SJSA1 (cell line): ENCODE results near the gene MBD4. TPM values are rescaled to one million over a fixed set of nuclear protein-coding genes. Genes with fewer than 3 reads are reported as not detected.
A peak's percentile ranks its signal among the peaks of the same experiment; 100 is the strongest.

Experiments used
- DNase-seq, 2 experiments: peaks; one replicate each; pipeline ENCODE4 v3.0.0-alpha.2; 2015 to 2020; ENCODE audit warnings: low spot score in 2 of 2, low read depth in 1 of 2
- H3K27ac ChIP-seq: fragments of 250-450 bp; sonication (Bioruptor Pico); 2 replicates; pipeline ENCODE4 v1.5.1; 2020; ENCODE audit warnings: mild to moderate bottlenecking, moderate library complexity
- H3K27me3 ChIP-seq: fragments of 250-450 bp; sonication (Bioruptor Pico); replicated peaks from 2 replicates; pipeline ENCODE4 v1.5.1; 2020; ENCODE audit warnings: mild to moderate bottlenecking, moderate library complexity
- H3K36me3 ChIP-seq: fragments of 250-450 bp; sonication (Bioruptor Pico); 2 replicates; pipeline ENCODE4 v1.5.1; 2020; ENCODE audit warnings: mild to moderate bottlenecking
- H3K4me1 ChIP-seq: fragments of 250-450 bp; sonication (Bioruptor Pico); replicated peaks from 2 replicates; pipeline ENCODE4 v1.6.1; 2021; ENCODE audit warnings: mild to moderate bottlenecking
- H3K4me3 ChIP-seq: fragments of 250-450 bp; sonication (Bioruptor Pico); 2 replicates; pipeline ENCODE4 v1.5.1; 2020; ENCODE audit warnings: mild to moderate bottlenecking
- H3K9me3 ChIP-seq: fragments of 250-450 bp; sonication (Bioruptor Pico); replicated peaks from 2 replicates; pipeline ENCODE4 v1.5.1; 2020; ENCODE audit warnings: mild to moderate bottlenecking
- total RNA-seq: library from RNA; depleted of rRNA; stranded (reverse); fragments of >200 nt; shearing (Covaris generic); gene quantifications from 2 replicates; pipeline ENCODE4 v1.2.3, GENCODE V29; 2014

MBD4 gene
- total RNA-seq, 1 experiment from 2014 or later: 23.6 TPM

- Histone ChIP-seq H3K27ac (no peak overlapping the region), H3K9me3 (no peaks in the 10 kb centered on the region), H3K4me1 (peaks cover 18% of the 10 kb centered on the region), H3K27me3 (no peaks in the 10 kb centered on the region), H3K4me3 (no peak overlapping the region), H3K36me3 (peaks cover 16% of the 10 kb centered on the region)
- no peak for DNase-seq
Observed at GRCh38 chr3:129474984-129475804, 35.4 kb upstream of the MBD4 start.

- H3K27ac ChIP-seq: peak overlapping the region; percentile 15; the same call in 1 of the 2 replicates
- peak in 1 of 2 experiments; percentile 11 for DNase-seq
- peaks cover 18% of the 10 kb centered on the region for H3K4me1 ChIP-seq
- no peaks in the 10 kb centered on the region for H3K27me3 ChIP-seq
- H3K4me3 ChIP-seq: no peak overlapping the region
- H3K36me3 ChIP-seq: peaks cover 16% of the 10 kb centered on the region
- H3K9me3 ChIP-seq: no peaks in the 10 kb centered on the region
Observed at GRCh38 chr3:129473769-129474152, 34.0 kb upstream of the MBD4 start.

DNA sequence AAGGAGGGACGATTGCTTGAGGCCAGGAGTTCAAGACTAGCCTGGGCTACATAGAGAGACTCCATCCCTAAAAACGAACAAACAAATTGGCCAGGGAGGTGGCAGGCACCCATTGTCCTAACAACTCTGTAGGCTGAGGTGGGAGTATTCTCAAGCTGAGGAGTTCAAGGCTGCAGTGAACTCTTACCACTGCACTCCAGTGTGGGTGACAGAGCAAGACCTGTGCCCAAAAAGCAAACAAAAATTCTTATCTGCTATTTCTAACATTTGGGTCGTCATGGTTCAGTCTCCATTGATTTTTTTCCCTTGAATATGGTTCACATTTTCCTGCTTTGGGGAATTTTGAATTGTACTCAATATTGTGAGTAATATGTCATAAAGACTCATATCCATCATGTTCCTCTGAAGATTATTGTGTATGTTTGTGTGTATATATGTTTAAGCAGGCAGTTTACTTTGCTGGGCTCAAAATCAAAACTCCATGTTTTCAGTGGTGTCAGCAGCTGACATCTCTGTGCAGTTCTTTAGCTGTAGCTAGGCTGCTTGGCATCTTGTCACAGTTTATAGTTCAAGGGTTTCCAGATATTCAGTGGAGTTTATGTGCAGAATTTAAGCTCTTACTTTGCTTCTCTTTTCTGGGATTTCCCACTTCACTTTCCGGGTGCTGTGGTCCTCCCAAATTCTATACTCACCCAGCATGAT, 33.5 kb upstream of the MBD4 start:
- peaks cover 18% of the 10 kb centered on the region for H3K4me1 ChIP-seq
- H3K27me3 ChIP-seq: no peaks in the 10 kb centered on the region
- no peak for DNase-seq
- no peak overlapping the region for H3K4me3 ChIP-seq
- no peaks in the 10 kb centered on the region for H3K9me3 ChIP-seq
- peak overlapping the region; percentile 15; the same call in 1 of the 2 replicates for H3K27ac ChIP-seq
- peaks cover 13% of the 10 kb centered on the region for H3K36me3 ChIP-seq

DNA sequence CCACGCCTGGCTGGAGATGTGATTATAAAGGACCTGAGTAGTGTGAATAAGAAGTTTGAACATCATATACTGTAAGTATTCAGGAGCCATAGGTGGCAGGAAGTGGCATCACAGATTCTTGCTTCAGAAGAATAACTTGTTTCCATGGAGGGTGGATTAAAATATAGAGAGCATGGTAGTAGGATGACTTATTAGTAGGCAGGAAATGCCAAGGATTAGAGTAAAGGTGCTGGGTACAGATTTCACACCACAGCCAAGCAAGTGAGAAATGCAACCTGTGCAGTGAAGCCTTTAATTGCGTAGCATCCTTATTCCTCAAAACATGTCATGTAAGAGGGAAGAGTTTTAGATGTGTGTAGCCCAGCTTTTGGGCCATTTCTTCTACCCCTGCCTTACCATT, 31.1 kb upstream of the MBD4 start:
- H3K9me3 ChIP-seq: no peaks in the 10 kb centered on the region
- peaks cover 18% of the 10 kb centered on the region for H3K4me1 ChIP-seq
- H3K36me3 ChIP-seq: peaks cover 4% of the 10 kb centered on the region; the same call in 1 of the 2 replicates
- H3K27ac ChIP-seq: no peak overlapping the region
- no peak overlapping the region for H3K4me3 ChIP-seq
- DNase-seq: no peak
- H3K27me3 ChIP-seq: no peaks in the 10 kb centered on the region

GRCh38 chr3:129469026-129469425, 29.3 kb upstream of the MBD4 start:
- Histone ChIP-seq H3K4me3 (no peak overlapping the region), H3K27ac (no peak overlapping the region), H3K27me3 (no peaks in the 10 kb centered on the region), H3K4me1 (peaks cover 8% of the 10 kb centered on the region), H3K9me3 (no peaks in the 10 kb centered on the region), H3K36me3 (peaks cover 5% of the 10 kb centered on the region)
- DNase-seq: no peak

GRCh38 chr3:129467932-129468331, 28.2 kb upstream of the MBD4 start:
- Histone ChIP-seq H3K9me3 (no peaks in the 10 kb centered on the region), H3K4me3 (no peak overlapping the region), H3K27me3 (no peaks in the 10 kb centered on the region), H3K36me3 (peaks cover 14% of the 10 kb centered on the region), H3K4me1 (no peaks in the 10 kb centered on the region), H3K27ac (no peak overlapping the region)
- no peak for DNase-seq

DNA sequence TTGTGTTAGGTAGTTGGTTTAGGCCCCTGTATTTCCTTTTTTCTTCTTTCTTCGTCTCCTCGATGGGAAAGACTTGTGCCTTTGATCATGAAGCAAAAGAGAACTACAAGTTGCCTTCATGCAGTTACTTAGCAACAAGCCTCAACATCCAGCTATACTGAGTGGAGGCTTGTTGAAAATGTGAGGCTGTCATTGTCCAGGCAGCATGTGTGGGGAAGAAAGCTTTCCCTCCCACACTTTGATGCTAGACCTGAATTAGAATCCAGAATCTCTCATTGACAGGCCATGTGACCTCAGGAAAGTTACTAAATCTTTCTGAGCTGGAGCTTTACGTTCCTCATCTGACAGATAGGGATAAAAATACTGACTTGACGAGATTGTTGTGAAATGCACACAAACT, 24.0 kb upstream of the MBD4 start:
- DNase-seq: no peak
- H3K9me3 ChIP-seq: no peaks in the 10 kb centered on the region
- peaks cover 13% of the 10 kb centered on the region for H3K36me3 ChIP-seq
- no peak overlapping the region for H3K27ac ChIP-seq
- H3K27me3 ChIP-seq: no peaks in the 10 kb centered on the region
- H3K4me1 ChIP-seq: peaks cover 25% of the 10 kb centered on the region
- no peak overlapping the region for H3K4me3 ChIP-seq

DNA sequence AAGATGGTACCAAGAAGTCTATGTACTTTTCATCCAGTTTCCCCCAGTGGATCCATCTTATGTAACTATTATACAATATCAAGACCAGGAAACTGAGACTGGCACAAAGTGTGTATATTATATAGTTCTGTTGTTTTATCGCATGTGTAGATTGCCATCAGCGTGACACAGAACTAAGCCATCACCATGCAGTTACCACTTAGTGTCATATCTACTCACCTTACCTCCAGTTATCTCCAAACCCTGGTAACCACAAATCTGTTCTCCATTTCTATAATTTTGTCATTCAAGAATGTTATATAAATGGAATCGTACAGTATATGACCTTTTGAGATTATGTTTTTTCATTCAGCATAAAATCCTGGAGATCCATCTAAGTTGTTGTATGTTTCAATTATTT, 23.3 kb upstream of the MBD4 start:
- no peak overlapping the region for H3K27ac ChIP-seq
- peaks cover 13% of the 10 kb centered on the region for H3K36me3 ChIP-seq
- H3K4me3 ChIP-seq: no peak overlapping the region
- DNase-seq: no peak
- peaks cover 25% of the 10 kb centered on the region for H3K4me1 ChIP-seq
- H3K27me3 ChIP-seq: no peaks in the 10 kb centered on the region
- no peaks in the 10 kb centered on the region for H3K9me3 ChIP-seq

DNA sequence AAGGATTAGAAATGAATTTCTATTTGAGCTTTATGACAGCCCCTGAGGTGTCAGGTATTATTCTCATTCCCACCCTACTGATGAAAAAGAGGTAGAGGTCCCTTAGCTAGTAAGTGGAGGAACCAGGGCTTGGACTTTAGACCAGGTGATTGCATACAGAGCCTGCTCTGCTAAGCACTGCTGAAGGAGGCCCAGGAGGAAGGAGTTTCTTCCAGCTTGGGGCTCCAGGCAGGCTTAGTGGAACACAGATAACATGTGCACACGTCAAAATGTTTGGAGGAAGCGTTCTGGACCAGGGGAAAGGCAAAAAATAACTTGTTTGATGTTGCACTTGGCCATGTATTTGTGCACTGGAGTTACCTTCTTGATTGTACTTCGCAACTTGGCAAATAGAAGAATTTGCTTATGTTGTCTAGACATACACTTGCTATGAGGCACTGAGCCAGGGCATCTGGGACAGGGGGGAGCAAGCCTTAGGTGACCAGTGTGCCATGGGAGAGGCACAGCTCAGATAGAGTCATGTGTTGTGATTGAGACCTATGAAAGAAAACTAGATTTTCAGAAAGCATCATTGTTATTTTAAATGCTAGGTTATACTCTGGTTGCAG, 22.7 kb upstream of the MBD4 start:
- Histone ChIP-seq H3K27ac (peak overlapping the region; percentile 96), H3K27me3 (no peaks in the 10 kb centered on the region)

GRCh38 chr3:129461461-129462146, 21.9 kb upstream of the MBD4 start:
- DNase-seq: peak; percentile 57 to 81
- Histone ChIP-seq H3K9me3 (no peaks in the 10 kb centered on the region), H3K36me3 (peaks cover 17% of the 10 kb centered on the region), H3K27ac (peak overlapping the region; percentile 96), H3K4me1 (peaks cover 25% of the 10 kb centered on the region), H3K4me3 (no peak overlapping the region), H3K27me3 (no peaks in the 10 kb centered on the region)

More for the DNA sequence above, 22.7 kb upstream of the MBD4 start:
- Histone ChIP-seq H3K9me3 (no peaks in the 10 kb centered on the region), H3K4me1 (peaks cover 25% of the 10 kb centered on the region), H3K4me3 (no peak overlapping the region), H3K36me3 (peaks cover 13% of the 10 kb centered on the region)
- no peak for DNase-seq

DNA sequence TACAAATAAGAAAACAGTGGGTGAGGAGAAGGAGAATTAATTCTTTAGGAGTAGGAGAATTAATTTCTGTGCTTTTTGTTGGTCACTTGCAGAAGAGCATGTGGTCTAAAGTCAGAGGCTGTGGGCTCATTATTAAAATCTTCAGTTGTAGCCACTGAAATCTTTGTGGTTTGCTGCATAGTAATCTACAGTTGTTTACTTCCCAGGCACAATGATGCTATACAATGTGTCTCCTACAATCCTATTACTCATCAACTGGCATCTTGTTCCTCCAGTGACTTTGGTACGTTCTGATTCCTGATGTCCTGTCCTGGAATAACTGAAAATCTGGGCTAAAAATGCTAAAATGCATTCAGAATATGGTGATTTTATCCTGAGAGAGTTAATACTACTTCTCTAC, 21.3 kb upstream of the MBD4 start:
- H3K27me3 ChIP-seq: no peaks in the 10 kb centered on the region
- DNase-seq: peak in 1 of 2 experiments; percentile 84
- peak overlapping the region; percentile 96 for H3K27ac ChIP-seq

GRCh38 chr3:129460572-129460971, 20.8 kb upstream of the MBD4 start:
- peak overlapping the region; percentile 96 for H3K27ac ChIP-seq
- no peak overlapping the region for H3K4me3 ChIP-seq
- H3K4me1 ChIP-seq: peaks cover 25% of the 10 kb centered on the region

More for the DNA sequence above, 21.3 kb upstream of the MBD4 start:
- Histone ChIP-seq H3K4me3 (no peak overlapping the region), H3K9me3 (no peaks in the 10 kb centered on the region), H3K36me3 (peaks cover 21% of the 10 kb centered on the region), H3K4me1 (peaks cover 25% of the 10 kb centered on the region)

GRCh38 chr3:129460155-129460554, 20.4 kb upstream of the MBD4 start:
- Histone ChIP-seq H3K36me3 (peaks cover 25% of the 10 kb centered on the region), H3K4me3 (no peak overlapping the region), H3K4me1 (peaks cover 25% of the 10 kb centered on the region), H3K27ac (peak overlapping the region; percentile 96; the same call in 1 of the 2 replicates), H3K9me3 (no peaks in the 10 kb centered on the region), H3K27me3 (no peaks in the 10 kb centered on the region)
- DNase-seq: no peak

More at GRCh38 chr3:129460572-129460971, 20.8 kb upstream of the MBD4 start:
- no peaks in the 10 kb centered on the region for H3K27me3 ChIP-seq
- peaks cover 25% of the 10 kb centered on the region for H3K36me3 ChIP-seq
- no peak for DNase-seq
- H3K9me3 ChIP-seq: no peaks in the 10 kb centered on the region
